Ovary (tissue), 3 donors: Measurements from ENCODE around the gene CRACDL.

Experiments used
- POLR2A ChIP-seq: fragments of 450-650 bp; IDR thresholded peaks from one replicate; pipeline ENCODE4 v1.6.1; 2017; ENCODE audit warnings: antibody characterized with exemption, mild to moderate bottlenecking, moderate library complexity
- TF ChIP-seq, protein P1 (sequence below), 3 donors: fragments of 450-650 bp in 2 of 3; fragments of 200-600 bp in 1 of 3; IDR thresholded peaks; one replicate each; pipeline versions ENCODE4 v1.5.1 to v1.8.0; 2016 to 2022; ENCODE audit warnings: antibody characterized with exemption in 3 of 3, mild to moderate bottlenecking in 1 of 3
- donor health status: DM: no; HTN: no; CAD: no.

DNA sequence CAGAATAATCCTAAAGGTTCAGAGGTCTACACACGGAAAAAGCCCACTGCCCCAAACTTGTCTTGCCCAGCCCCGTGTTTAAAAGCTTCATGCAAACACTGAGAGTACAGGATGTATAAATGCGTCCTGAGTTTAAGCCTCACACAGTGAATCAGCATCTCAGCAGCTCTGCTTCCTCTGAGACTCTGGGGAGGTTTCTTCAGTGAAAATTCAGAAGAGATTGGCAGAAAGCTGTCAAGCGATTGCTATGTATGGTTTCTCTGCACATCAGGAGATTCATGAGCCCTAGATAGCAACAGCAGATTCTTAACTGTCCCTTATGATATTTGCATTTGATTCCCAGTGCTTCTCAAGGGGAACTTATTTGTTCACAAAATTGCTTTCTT lies 27.1 kb downstream of the CRACDL start:
- TF ChIP-seq, protein P1, sequence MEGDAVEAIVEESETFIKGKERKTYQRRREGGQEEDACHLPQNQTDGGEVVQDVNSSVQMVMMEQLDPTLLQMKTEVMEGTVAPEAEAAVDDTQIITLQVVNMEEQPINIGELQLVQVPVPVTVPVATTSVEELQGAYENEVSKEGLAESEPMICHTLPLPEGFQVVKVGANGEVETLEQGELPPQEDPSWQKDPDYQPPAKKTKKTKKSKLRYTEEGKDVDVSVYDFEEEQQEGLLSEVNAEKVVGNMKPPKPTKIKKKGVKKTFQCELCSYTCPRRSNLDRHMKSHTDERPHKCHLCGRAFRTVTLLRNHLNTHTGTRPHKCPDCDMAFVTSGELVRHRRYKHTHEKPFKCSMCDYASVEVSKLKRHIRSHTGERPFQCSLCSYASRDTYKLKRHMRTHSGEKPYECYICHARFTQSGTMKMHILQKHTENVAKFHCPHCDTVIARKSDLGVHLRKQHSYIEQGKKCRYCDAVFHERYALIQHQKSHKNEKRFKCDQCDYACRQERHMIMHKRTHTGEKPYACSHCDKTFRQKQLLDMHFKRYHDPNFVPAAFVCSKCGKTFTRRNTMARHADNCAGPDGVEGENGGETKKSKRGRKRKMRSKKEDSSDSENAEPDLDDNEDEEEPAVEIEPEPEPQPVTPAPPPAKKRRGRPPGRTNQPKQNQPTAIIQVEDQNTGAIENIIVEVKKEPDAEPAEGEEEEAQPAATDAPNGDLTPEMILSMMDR (IDR thresholded peaks at IDR 0.05): no peak
- no peak for TF ChIP-seq POLR2A
